Measurements from ENCODE around the gene RASL10B.
"Not testable (repeated sequence)": the region's sequence is repeated elsewhere in the genome, so short reads cannot be mapped to it uniquely, and the experiment has no call there.

The RASL10B gene

DNA sequence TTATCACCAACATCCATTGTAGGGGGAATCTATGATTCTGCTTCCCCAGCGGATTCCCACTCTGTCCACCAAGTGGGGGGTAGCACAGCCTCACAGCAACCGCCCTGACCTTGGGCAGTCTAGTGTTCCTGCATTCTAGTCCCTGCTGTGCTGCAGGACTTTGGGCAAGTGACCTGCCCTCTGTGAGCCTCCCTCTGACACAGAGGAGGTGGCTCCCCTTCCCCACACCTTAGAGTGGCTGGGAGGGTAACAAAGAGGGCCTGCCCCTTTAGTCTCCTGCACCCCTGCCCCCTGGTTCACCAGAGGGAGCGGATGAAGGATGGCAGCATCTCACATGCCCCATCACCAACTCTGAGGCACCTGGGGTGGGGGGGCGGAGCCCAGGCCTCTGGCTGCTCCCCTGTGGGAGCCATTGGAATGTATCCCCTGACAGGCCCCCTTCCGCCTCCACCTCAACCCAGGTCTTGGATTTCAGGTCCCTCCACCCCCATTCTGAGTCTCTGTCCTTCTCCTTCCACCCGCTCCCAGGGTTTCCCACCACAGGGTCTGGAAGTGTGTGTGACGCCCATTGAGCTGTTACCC is 11.5 kb downstream of the RASL10B start:
- no peak for DNase-seq (ENCODE audit: low read depth)

DNA sequence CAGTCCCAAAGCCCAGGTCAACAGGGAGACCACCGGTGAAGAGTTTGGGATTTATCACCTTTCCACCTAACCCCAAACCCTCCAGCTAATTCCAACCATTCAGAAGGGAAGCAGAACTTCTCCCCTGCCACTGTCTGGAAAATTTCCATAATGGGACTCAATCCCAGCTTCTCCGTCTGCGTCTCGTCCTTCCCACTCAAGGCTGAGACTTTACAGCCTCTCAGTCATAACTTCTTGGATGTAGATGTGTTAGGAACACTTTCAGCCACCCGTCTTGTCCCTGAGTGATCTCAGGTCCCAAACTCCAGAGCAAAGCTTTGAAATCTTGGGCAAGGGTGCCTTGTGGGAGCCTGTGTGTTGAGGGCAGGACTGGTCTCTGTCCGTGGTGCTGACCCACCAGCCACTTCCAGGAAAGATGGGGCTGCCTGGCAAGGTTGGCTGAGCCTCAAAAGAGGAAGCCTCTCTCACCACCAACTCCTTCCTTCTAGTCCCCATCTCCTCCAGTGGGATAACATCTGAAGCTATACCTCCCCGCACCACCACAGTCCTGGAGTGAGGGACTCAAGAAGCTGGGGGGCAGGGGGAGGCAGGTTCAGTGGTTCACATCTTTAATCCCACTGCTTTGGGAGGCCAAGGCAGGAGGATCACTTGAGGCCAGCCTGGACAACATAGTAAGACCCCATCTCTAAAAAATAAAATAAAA is 12.3 kb downstream of the RASL10B start:
- no peak for DNase-seq (ENCODE audit: low read depth)

DNA sequence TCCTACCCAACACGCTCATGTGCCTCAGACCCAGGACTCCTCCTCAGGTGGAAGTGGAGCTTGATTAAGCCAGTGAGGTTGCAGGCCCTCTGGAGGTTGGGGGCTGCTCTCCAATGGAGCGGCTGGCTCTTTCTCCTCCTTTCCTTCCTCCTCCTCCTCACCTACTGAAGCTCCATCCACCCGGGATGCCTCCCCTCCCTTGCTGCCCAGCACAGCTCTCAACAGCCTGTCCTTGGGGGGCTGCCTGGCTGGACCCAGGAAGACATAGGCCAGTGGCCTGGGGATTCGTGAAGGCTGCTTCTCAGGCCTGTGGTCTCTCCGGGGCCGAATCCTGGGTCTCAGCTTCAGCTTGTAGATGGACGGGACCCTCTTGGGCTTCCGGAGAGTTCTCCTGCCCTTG is 13.4 kb downstream of the RASL10B start:
- no peak for DNase-seq (ENCODE audit: low read depth)

DNA sequence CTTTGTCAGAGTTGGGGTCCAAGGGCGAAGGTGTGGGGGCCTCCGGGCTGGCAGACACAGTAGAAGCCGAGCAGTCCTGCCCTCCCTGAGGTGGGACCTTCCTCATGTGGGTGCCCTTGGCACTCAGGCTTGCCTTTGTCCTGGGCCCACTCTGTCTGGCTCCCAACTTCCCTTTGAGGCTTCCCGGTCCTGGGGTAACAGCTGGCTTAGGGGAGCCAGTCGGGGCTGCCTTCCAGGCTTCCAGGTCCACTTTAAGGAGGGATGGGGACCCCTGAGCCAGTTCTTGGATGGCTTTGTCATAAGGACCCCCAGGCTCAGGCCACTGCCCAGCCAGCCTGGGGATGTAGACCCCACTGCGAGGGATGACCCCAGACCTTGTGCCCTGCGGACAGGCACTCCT is 13.8 kb downstream of the RASL10B start:
- no peak for DNase-seq (ENCODE audit: low read depth)

DNA sequence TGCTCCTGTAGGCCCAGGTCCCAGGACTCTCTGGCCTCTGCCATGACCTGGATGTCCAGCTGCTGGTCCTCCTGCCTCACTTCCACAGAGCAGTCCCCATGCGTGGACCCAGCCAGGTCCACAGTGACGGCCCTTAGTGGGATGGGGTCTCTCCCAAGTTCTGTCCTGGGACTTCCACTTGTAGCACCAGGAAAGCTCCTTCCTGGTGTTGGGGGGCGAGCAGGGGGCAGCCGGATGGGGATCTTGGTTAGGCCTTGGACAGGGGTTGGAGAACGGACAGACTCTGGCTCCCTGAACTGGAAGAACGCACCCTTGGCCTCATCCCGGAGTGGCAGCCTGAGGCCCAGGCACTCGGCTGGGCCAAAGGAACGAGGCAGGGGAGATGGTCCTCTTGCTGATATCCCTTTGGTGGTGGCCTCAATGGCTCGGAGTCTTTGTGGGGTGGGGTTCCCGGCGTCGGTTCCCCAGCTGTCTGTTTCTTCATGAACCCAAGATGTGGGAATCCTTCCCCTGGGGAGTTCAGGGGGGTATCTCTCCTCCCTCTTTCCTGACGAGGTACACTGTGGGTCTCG is 14.4 kb downstream of the RASL10B start:
- DNase-seq (ENCODE audit: low read depth): no peak

DNA sequence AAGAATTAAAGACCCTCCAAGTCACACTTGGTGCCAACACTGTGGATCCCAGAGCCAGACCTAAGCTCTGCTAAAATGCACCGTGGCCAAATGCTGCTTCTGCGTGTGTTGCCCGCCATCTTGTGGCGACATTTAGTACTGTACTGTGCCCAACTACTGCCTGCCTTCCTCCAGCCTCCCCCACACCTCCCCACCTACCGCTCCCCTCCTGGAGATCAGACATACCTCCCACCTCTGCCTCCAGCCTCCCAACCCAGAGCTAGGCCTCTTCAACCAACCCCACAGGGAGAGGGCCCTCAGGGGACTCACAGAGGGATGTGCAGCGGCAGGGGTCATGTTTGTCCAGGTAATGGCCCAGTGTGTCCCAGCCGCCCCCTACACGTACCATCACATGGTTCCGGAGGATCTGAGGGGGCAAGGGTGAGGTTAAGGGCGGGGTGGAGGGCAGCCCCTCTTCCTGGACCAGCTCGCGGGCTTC is 16.1 kb downstream of the RASL10B start:
- peak; percentile 66 for DNase-seq (ENCODE audit: low read depth)

DNA sequence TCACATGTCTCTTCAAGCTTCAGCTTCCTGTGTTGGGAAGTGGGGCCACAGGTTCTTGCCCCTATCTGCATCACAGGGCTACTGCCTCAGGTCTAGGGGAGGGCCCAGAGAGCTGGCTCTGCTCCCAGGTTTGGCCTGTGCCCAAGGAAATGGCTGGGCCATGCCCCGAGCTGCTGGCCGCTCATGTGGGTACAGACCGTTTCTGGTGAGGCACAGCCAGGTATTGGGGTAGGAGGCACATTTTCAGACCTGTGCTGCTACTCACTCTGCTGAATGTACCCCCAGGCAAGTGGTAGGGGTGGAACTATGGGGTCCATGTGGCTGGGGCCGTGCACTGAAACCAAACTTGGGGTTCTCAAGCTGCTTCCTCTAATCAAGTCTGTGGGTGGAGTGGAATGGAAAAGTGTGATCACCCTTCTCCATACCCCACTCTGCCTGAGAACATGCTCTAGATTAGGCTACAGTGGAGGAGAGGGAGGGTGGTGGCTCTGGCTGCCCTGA is 17.0 kb downstream of the RASL10B start:
- no peak for DNase-seq (ENCODE audit: low read depth)

DNA sequence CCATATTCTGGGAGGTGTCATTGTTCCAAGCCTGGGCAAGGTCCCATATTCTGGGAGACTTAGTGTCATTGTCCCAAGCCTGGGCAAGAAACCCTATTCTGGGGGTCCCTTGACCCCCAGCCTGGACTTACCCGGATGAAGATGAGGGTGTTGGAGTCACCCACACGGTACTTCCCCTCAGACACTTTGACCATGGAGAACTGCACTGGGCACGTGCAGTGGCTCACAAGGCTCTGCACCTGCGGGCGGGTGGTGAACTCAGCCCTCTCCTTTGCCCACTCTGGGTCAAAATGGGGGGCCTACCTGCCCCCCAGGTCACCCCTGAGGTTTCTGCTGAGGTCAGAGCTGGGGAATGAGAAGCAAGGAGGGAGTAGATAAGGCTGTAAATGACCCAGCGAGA is 17.5 kb downstream of the RASL10B start:
- no peak for DNase-seq (ENCODE audit: low read depth)

DNA sequence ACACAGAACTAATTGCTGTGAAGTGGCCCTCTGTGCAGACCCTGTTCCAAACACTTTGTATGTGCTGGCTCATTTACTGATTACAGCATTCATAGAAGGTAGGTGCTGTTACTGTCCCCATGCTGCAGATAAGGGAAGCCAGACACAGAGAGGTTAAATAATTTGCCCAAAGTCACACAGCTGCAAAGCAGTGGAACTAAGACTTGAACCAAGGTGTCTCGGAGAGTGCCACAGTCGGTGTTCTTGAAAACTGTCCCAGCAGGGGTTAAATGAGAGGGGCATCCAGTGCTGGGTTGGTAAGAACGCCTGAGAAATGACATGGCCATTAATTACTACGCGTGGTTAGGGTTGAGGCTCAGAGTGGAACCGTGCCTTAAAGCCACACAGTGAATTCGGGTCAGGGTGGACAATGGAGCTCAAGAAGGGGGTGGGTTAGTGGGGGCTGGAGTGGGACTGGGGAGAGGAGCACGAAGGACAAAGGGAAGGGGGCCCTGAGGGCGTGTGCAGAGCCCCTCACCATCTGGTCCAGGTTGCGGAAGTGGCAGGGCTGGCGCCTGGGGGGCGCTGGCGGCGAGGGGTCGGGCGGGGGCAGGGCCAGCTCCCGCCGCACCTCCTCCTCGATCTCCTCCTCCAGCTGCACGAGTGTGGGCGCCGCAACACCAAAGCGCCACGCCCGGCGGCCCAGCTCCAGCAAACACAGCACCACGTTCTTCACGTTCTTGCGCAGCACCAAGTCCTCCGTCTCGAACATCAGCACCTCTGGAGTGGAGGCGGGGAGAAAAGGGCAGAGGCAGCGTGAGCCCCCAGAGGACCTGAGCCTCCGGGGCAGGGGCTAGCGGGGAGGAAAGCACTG is 18.3 kb downstream of the RASL10B start:
- DNase-seq (ENCODE audit: low read depth): no peak

DNA sequence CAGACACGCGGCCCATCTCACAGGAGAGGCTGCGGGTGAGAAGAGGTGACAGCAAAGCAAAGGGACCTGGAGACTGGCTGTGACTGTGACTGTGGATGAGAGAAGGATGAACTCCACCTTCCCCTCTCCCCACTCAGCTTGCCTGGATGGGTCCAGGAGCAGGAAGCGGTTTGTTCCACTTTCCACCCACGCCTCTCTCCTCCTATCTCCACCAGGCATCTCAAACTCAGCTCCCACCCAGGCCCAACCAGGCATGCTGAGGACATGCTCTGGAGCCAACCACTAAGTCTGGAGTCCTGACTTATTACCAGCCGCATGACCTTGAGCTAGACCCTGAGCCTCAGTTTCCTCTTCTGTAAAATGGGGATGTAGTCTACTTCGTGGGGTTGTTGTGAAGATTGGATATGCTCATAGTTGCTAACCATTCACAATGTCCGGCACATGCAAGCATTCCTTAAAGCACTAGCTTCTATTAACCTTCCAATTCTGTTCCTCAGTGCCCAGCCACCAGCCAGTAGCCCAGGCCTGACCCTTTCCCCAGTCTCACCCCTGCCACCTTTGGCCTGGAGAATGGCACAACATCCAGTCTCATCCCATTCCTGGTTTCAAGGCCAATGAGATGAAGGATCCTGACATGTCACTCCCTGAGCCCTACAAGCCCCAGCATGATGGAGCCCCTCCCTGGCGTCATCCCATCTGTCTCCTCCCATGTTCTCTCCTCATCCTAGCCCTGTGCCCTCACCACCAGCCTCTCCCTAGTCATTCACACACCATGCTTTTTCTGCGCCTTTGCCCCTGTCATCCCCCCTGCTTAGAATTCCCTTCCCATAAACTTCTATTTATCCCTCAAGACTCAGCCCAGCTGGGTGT is 19.3 kb downstream of the RASL10B start:
- no peak for DNase-seq (ENCODE audit: low read depth)

DNA sequence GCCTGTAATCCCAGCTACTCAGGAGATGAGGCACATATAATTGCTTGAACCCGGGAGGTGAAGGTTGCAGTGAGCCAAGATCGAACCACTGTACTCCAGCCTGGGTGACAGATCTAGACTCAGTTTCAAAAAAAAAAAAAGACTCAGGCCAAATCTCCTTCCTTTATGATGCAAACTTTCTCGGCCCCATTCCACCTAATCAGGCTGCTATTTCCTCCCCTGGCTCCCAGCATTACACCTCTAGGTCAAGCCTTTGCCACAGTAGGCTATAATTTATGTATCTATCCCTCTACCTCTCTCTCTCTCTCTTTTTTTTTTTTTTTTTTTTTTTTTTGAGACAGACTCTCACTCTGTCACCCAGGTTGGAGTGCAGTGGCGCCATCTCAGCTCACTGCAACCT is 20.1 kb downstream of the RASL10B start:
- not testable (repeated sequence) for DNase-seq (ENCODE audit: low read depth)

DNA sequence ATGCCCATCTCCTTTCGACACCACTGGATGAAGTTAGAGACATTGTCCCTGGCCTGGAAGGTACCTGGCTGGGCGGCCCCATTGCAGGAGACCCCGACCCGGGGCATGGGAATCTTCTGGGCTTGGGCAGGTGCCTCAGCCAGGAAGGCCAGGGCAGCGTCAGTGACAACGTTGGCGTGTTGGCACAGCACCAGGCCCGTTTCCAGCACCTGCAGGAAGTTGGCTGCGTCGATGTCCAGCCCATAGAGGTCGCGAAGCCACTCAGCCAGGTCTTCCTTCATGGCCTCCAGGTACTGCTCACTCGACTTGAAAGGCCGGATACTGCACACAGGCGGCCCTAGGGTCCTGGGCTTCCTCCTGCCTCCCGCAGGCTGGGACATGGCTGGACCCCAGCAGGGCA is 21.0 kb downstream of the RASL10B start:
- no peak for DNase-seq (ENCODE audit: low read depth)

DNA sequence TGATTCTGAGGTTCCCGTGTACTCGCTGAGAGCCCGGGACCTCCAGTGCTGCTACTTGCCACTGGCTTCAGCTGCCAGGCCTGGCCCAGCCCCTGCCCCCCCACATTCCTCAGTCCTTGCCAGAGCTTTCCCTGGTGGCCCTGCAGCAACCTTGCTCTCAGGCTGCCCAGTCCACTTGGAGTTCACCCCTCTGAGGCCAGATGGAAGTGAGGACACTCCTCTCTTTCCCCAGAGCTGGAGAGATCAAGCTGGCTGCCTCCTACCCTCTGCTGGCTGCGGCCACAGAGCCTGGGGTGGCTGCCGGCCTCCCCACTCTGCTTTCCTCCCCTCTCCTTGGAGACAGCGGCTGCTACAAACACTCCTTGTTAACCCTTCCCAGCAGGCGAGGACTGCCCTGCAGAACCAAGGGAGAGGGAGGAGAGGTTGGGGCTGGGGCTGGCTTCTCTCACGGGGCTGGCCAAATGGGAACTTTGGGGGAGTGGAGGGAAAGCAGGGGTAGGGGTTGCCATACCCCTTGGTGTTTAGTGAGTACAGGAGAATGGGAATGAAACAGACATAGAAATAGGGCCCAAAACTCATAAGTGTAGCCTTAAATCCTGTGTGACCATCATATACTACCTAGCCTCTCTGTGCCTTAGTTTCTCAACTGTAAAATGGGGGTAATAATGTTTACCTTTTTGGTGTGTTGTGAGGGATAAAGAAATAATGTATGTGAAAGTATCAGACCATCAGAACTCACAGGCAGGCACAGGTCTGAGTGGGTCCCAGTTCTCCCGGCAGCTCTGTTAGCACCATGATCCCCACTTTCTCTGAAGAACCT is 21.7 kb downstream of the RASL10B start, which contains the start of gene GAS2L2:
Gene GAS2L2, minus strand, starts transcription at position 295 of the 820 bp plus-strand sequence. CDS start 389 bp downstream, outside the sequence.
- DNase-seq (ENCODE audit: low read depth): no peak

DNA sequence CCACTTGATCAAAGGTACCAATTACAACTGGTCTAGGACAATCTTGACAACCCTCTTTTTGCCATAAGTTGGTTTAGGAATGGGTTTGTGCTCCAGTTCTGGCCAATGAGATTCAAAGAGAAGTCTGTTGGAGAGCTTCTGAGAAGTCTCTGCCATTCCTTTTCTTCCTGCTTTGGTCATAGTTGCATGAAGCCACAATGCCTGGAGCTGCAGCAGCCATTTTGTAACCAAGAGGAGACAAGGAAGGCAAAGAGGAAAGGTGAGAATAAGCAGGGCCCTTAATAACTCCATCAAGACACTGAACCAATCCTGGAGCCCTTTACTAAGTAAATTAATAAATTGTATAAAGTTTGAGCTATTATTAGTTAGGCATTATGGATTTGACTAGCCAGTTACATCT is 25.8 kb downstream of the RASL10B start:
- no peak for DNase-seq (ENCODE audit: low read depth)

DNA sequence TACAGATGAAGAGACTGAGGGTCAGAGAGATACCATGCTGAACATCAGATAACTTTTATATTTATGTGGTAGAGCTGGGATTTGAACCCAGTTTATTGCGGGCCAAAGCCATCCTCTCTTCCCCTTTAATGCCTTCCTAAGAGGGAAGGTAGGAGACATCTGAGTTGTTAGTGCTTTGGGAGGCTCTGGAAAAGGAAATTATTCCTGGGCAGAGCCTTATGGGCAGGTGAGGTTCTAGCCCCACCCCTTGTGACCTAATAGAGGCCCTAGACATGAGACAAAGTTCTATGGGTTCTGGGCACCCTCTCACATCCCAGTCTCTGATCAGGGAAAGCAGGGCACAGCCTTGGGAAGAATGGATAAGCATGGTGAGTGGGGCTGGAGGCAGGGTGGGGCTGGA is 29.1 kb downstream of the RASL10B start, which contains the start of gene C17orf50:
Gene C17orf50, plus strand, starts transcription at position 301 of the 400 bp plus-strand sequence. Its CDS starts 55 bp downstream, at position 356.
- DNase-seq (ENCODE audit: low read depth): no peak

DNA sequence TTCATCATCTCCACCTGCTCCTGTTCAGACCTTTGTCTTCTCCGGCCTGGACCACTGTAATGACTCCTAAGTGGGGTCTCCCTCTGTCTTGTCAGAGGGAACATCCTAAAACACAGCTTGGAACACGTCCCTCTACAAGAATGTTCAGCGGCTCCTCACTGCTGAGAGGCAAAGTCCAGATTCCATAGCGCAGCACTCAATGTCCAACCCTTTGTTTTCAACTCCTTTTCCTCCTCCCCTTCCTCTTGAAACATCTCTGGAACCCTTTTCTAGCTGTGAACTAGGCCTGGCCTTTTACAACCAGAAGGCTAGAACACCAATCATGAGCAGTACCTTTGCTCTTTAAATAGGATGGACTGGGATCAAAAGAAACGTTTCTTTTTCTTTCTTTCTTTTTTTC is 30.2 kb downstream of the RASL10B start:
- no peak for DNase-seq (ENCODE audit: low read depth)

DNA sequence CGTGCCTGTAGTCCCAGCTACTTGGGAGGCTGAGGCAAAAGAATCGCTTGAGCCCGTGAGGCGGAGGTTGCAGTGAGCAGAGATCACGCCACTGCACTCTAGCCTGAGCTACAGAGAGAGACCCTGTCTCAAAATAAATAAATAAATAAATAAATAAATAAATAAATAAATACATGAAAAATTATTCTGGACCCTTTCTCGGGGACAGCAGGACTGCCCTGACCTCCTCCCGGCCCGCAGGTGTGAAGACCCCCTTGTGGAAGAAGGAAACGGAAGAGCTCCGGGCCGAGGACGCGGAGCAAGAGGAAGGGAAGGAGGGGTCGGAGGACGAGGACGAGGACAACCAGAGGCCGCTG is 32.3 kb downstream of the RASL10B start:
- no peak for DNase-seq (ENCODE audit: low read depth)

DNA sequence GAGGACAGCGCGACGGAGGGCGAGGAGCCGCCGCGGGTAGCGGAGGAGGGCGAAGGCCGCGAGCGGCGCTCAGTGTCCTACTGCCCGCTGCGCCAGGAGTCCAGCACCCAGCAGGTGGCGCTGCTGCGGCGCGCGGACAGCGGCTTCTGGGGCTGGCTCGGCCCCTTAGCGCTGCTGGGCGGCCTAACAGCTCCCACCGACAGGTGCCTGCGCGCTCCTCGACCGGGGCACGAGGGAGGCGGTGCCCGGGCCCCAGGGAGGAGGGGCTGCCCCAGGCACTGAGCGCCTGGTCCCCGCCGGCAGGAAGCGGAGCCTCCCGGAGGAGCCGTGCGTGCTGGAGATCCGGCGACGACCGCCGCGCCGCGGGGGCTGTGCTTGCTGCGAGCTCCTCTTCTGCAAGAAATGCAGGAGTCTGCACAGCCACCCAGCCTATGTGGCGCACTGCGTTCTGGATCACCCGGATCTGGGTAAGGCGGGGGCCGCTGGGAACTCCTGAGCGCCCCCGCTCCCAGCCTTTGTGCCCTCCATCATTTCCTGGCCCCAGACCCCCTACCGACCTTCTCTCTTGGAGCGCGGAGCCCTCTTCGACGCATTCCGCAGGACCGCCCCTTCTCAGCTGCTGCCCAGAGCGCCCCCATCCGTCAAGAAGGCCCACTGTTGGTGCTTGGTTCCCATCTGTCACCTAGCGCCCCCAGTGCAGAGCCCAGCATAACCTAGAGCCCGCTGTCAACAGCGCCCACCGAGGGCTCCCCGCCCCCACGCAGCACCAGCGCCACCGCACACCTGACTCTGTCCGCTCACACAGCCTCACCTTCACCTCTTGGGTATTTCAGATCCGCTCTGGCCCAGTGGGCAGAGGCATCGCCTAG is 32.9 kb downstream of the RASL10B start:
- DNase-seq (ENCODE audit: low read depth): peak; percentile 82

DNA sequence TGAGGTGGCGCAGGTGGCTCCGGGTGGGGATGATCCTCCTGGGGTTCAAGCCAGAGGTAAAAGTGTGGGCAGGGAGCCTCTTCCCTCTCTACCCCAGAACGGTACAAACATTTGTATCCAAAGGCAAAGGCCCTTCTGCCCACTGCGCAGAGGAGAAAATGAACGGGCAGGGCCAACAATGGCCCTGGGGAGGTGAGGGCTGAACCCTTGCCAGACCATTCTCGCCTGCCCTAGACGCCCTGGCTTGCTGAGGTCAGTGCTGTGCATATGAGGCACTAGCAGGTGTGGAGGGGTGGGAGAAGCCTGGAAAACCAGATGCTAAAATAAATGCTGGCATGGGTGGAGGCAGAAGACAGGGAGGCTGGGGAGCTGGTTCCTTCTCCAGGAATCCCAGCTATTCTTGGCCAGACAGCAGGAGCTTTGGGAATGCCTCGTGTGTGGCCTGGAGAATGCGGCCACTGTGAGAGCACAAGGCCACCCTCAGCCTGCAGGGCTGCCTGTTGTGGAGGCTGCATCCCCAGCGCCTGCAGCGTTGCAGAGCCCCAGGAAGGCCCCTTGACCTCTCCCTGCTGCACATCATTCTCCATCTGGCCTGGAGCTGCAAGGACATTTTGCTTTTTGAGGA is 33.8 kb downstream of the RASL10B start:
- no peak for DNase-seq (ENCODE audit: low read depth)
